HUDEP-2 (cell line): ENCODE measurements around the gene BIRC5.
"Not testable (repeated sequence)": the region's sequence is repeated elsewhere in the genome, so short reads cannot be mapped to it uniquely, and the experiment has no call there.

ENCODE experiments used
- DNase-seq, 76 experiments: peaks; one replicate each; lab custom pipeline; 2025; ENCODE audit not compliant: unreplicated experiment in 76 of 76; lab: John Stamatoyannopoulos, UW

The BIRC5 gene

GRCh38 chr17:78223765-78224164 is 9.7 kb downstream of the BIRC5 start:
- no peak for DNase-seq

GRCh38 chr17:78224231-78225087 is 10.4 kb downstream of the BIRC5 start:
- DNase-seq: no peak

- DNase-seq: no peak
Measured at GRCh38 chr17:78225088-78225865, 11.2 kb downstream of the BIRC5 start.

GRCh38 chr17:78226055-78226758 is 12.2 kb downstream of the BIRC5 start:
- no peak for DNase-seq

- no peak for DNase-seq
Measured at GRCh38 chr17:78226759-78227454, 12.9 kb downstream of the BIRC5 start.

GRCh38 chr17:78227455-78227916 is 13.4 kb downstream of the BIRC5 start:
- no peak for DNase-seq

- no peak for DNase-seq
Measured at GRCh38 chr17:78228176-78228575, 14.1 kb downstream of the BIRC5 start.

GRCh38 chr17:78230252-78230962 is 16.4 kb downstream of the BIRC5 start:
- DNase-seq: no peak

- DNase-seq: no peak
Measured at GRCh38 chr17:78230996-78231935, 17.2 kb downstream of the BIRC5 start, which contains the start of gene TMEM235. Gene TMEM235, plus strand, starts transcription at chr17:78231631. Its CDS starts 393 bp downstream, at chr17:78232024.

- no peak for DNase-seq
Measured at GRCh38 chr17:78231991-78232858, 18.2 kb downstream of the BIRC5 start.

GRCh38 chr17:78232859-78233173 is 18.8 kb downstream of the BIRC5 start:
- no peak for DNase-seq

GRCh38 chr17:78233678-78234077 is 19.6 kb downstream of the BIRC5 start:
- no peak for DNase-seq

- DNase-seq: no peak
Measured at GRCh38 chr17:78234261-78234865, 20.3 kb downstream of the BIRC5 start.

GRCh38 chr17:78235022-78235421 is 21.0 kb downstream of the BIRC5 start:
- not testable (repeated sequence) for DNase-seq

GRCh38 chr17:78235885-78236284 is 21.8 kb downstream of the BIRC5 start:
- DNase-seq: no peak

GRCh38 chr17:78236362-78237127 is 22.5 kb downstream of the BIRC5 start:
- DNase-seq: no peak
